Mesenchymal stem cell (in vitro differentiated cells and primary cell): ENCODE measurements around the gene CEP170B.

Source experiments
- DNase-seq: peaks from one replicate; pipeline ENCODE4 v3.0.0-alpha.2; 2013
- H2AFZ ChIP-seq: one replicate; pipeline ENCODE4 v1.6.1; 2013; ENCODE audit warnings: low read depth, mild to moderate bottlenecking, control low read depth, inconsistent platforms, low read length, moderate library complexity
- H2AK5ac ChIP-seq: 2 replicates; pipeline ENCODE4 v1.6.1; 2013; ENCODE audit warnings: low read length, moderate library complexity, mild to moderate bottlenecking, inconsistent platforms; ENCODE audit not compliant: severe bottlenecking
- H2BK120ac ChIP-seq: one replicate; pipeline ENCODE4 v1.6.1; 2013; ENCODE audit warnings: low read depth, mild to moderate bottlenecking, inconsistent platforms, low read length, moderate library complexity
- H2BK12ac ChIP-seq, 2 experiments: one replicate each; pipeline ENCODE4 v1.6.1; 2013; ENCODE audit warnings: inconsistent platforms in 2 of 2, low read length in 2 of 2, mild to moderate bottlenecking in 2 of 2, moderate library complexity in 2 of 2, control low read depth in 1 of 2
- H2BK15ac ChIP-seq: one replicate; pipeline ENCODE4 v1.6.1; 2013; ENCODE audit warnings: mild to moderate bottlenecking, low read depth, inconsistent platforms; ENCODE audit not compliant: poor library complexity, severe bottlenecking
- H2BK5ac ChIP-seq: 2 replicates; pipeline ENCODE4 v1.6.1; 2013; ENCODE audit warnings: low read depth, mild to moderate bottlenecking, low read length, control low read depth, inconsistent platforms; ENCODE audit not compliant: poor library complexity, severe bottlenecking
- H3K14ac ChIP-seq, 2 experiments: one replicate each; pipeline ENCODE4 v1.6.1; 2013; ENCODE audit warnings: inconsistent platforms in 2 of 2, low read length in 2 of 2, control low read depth in 1 of 2, mild to moderate bottlenecking in 1 of 2, moderate library complexity in 1 of 2
- H3K18ac ChIP-seq, 2 experiments: one replicate each; pipeline ENCODE4 v1.6.1; 2013; ENCODE audit warnings: inconsistent platforms in 2 of 2, low read length in 2 of 2, control low read depth in 1 of 2, low read depth in 1 of 2, mild to moderate bottlenecking in 1 of 2
- H3K23ac ChIP-seq, 2 experiments: one replicate each; pipeline ENCODE4 v1.6.1; 2013; ENCODE audit warnings: inconsistent platforms in 2 of 2, low read length in 2 of 2, mild to moderate bottlenecking in 2 of 2, moderate library complexity in 2 of 2, control low read depth in 1 of 2
- H3K27ac ChIP-seq: 2 replicates; pipeline ENCODE4 v1.5.1; 2013; ENCODE audit warnings: mild to moderate bottlenecking, moderate library complexity, low read length, control low read depth, inconsistent platforms; ENCODE audit not compliant: poor library complexity, severe bottlenecking
- H3K27me3 ChIP-seq, 2 experiments: 2 replicates each; pipeline versions ENCODE4 v1.6.1 to v1.7.0; 2013; ENCODE audit warnings: low read length in 2 of 2, mild to moderate bottlenecking in 2 of 2, moderate library complexity in 2 of 2, control low read depth in 1 of 2, inconsistent platforms in 1 of 2; ENCODE audit not compliant: control insufficient read depth in 1 of 2, insufficient read depth in 1 of 2
- H3K36me3 ChIP-seq, 2 experiments: 2 replicates each; pipeline versions ENCODE4 v1.6.1 to v1.7.0; 2013; ENCODE audit warnings: low read length in 2 of 2, control low read depth in 1 of 2, inconsistent platforms in 1 of 2, low read depth in 1 of 2, mild to moderate bottlenecking in 1 of 2; ENCODE audit not compliant: insufficient read depth in 2 of 2, control insufficient read depth in 1 of 2
- H3K4ac ChIP-seq, 2 experiments: one replicate each; pipeline ENCODE4 v1.6.1; 2013; ENCODE audit warnings: inconsistent platforms in 2 of 2, low read length in 2 of 2, mild to moderate bottlenecking in 2 of 2, moderate library complexity in 2 of 2, control low read depth in 1 of 2, low read depth in 1 of 2
- H3K4me1 ChIP-seq: 2 replicates; pipeline ENCODE4 v1.6.1; 2013; ENCODE audit warnings: low read depth, low read length, control low read depth; ENCODE audit not compliant: control insufficient read depth, insufficient read depth
- H3K4me2 ChIP-seq: 2 replicates; pipeline ENCODE4 v1.6.1; 2013; ENCODE audit warnings: low read length, mild to moderate bottlenecking, inconsistent platforms; ENCODE audit not compliant: poor library complexity, severe bottlenecking
- H3K4me3 ChIP-seq, 2 experiments: 2 replicates each; pipeline versions ENCODE4 v1.5.1 to v1.7.0; 2013; ENCODE audit warnings: low read length in 2 of 2, mild to moderate bottlenecking in 2 of 2, control low read depth in 1 of 2, low read depth in 1 of 2; ENCODE audit not compliant: insufficient read depth in 1 of 2
- H3K79me1 ChIP-seq: replicated peaks from 2 replicates; pipeline ENCODE4 v1.6.1; 2013; ENCODE audit warnings: mild to moderate bottlenecking, control low read depth, low read length, inconsistent platforms; ENCODE audit not compliant: poor library complexity, severe bottlenecking
- H3K9ac ChIP-seq: 2 replicates; pipeline ENCODE4 v1.7.0; 2013; ENCODE audit warnings: mild to moderate bottlenecking, low read length, moderate library complexity
- H3K9me3 ChIP-seq: 2 replicates; pipeline ENCODE4 v1.7.0; 2013; ENCODE audit warnings: mild to moderate bottlenecking, low read length; ENCODE audit not compliant: control insufficient read depth
- H4K8ac ChIP-seq: one replicate; pipeline ENCODE4 v1.6.1; 2013; ENCODE audit warnings: inconsistent platforms, mild to moderate bottlenecking, low read length, moderate library complexity
- H4K91ac ChIP-seq: one replicate; pipeline ENCODE4 v1.6.1; 2013; ENCODE audit warnings: mild to moderate bottlenecking, low read length, inconsistent platforms
- WGBS: methylation state at CpG from one replicate; pipeline ENCODE4 v1.1.7; 2013; ENCODE audit warnings: mixed read lengths; 5-methylcytosine and 5-hydroxymethylcytosine counted together

CEP170B gene

GRCh38 chr14:104868060-104868740 is 3.1 kb downstream of the CEP170B start:
- peaks cover 0 to 14% of the 10 kb centered on the region in 2 experiments for H3K27me3 ChIP-seq
- H2BK12ac ChIP-seq, result no peak overlapping the region
- H3K4ac ChIP-seq, result no peak overlapping the region
- no peak overlapping the region for H3K4me3 ChIP-seq
- no peak overlapping the region for H3K14ac ChIP-seq
- H3K27ac ChIP-seq, result no peak overlapping the region
- H4K91ac ChIP-seq, result no peak overlapping the region
- WGBS, result 95% methylated on average over 23 of the region's 23 CpGs
- no peak overlapping the region for H2AFZ ChIP-seq
- H2BK120ac ChIP-seq, result no peak overlapping the region
- H3K4me1 ChIP-seq, result peaks cover 49% of the 10 kb centered on the region
- H2AK5ac ChIP-seq, result no peak overlapping the region
- H4K8ac ChIP-seq, result no peak overlapping the region
- H3K4me2 ChIP-seq, result no peak overlapping the region
- no peak overlapping the region for H2BK5ac ChIP-seq
- H3K18ac ChIP-seq, result no peak overlapping the region
- DNase-seq, result no peak
- no peak overlapping the region for H2BK15ac ChIP-seq
- H3K23ac ChIP-seq, result no peak overlapping the region
- H3K36me3 ChIP-seq, result peaks cover 7 to 48% of the 10 kb centered on the region in 2 experiments
- H3K9ac ChIP-seq, result no peak overlapping the region
- H3K9me3 ChIP-seq, result no peaks in the 10 kb centered on the region
- H3K79me1 ChIP-seq, result peaks cover 42% of the 10 kb centered on the region

DNA sequence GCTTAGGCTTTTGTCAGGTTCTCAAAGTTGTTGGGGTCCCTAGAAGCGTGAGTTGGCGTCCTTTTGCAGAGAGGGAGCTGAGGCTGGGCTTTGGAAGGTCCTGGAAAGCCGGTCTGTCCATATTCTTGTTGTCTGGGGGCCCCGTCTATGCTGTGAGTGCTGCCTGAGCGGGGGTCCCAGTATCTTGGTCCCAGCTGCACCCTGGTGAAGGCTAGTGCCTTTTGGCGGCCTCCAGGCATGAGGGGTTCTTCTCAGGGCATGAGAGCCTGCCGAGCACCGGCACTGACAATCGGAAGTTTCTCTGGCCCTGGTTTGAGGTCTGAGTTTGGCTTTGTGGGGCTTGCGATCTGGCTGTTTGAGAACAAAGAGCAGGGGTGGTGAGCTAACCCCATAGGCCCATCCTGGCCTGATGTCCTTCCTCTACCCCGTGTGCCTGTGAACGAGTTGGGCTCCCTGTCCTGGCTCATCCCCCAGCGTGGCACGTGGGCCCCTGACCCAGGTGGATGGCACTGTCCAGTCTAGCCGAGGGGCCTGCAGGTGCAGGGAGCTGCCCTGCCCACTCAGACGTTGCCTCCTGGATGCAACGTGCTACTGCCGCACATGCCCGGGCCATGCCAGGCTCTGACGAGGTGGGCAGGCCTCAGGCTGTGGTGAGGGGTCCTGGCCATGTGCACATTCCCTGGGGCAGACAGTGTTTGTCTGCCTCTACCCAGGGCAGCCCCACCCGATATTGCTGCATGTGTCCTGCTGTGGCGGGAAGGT is 3.9 kb downstream of the CEP170B start:
- peaks cover 7 to 49% of the 10 kb centered on the region in 2 experiments for H3K36me3 ChIP-seq
- H3K23ac ChIP-seq, result no peak overlapping the region
- H3K4me3 ChIP-seq, result no peak overlapping the region
- no peak overlapping the region for H2AK5ac ChIP-seq
- H2BK5ac ChIP-seq, result no peak overlapping the region
- H3K9ac ChIP-seq, result no peak overlapping the region
- H2BK120ac ChIP-seq, result no peak overlapping the region
- no peak overlapping the region for H2AFZ ChIP-seq
- H4K91ac ChIP-seq, result peak overlapping the region; percentile 3
- H3K9me3 ChIP-seq, result no peaks in the 10 kb centered on the region
- no peak overlapping the region for H3K4ac ChIP-seq
- H4K8ac ChIP-seq, result no peak overlapping the region
- 93% methylated on average over 22 of the region's 22 CpGs for WGBS
- H2BK15ac ChIP-seq, result no peak overlapping the region
- H3K27ac ChIP-seq, result no peak overlapping the region
- H3K27me3 ChIP-seq, result peaks cover 0 to 8% of the 10 kb centered on the region in 2 experiments
- no peak overlapping the region for H3K4me2 ChIP-seq
- no peak overlapping the region for H2BK12ac ChIP-seq
- no peak for DNase-seq
- no peak overlapping the region for H3K14ac ChIP-seq
- H3K4me1 ChIP-seq, result peaks cover 55% of the 10 kb centered on the region
- peaks cover 47% of the 10 kb centered on the region for H3K79me1 ChIP-seq
- H3K18ac ChIP-seq, result no peak overlapping the region

- Histone ChIP-seq H3K4me3 (no peak overlapping the region), H4K91ac (no peak overlapping the region), H3K79me1 (peaks cover 53% of the 10 kb centered on the region), H3K9ac (no peak overlapping the region), H3K4ac (no peak overlapping the region), H3K27ac (no peak overlapping the region), H2BK120ac (no peak overlapping the region), H4K8ac (no peak overlapping the region), H2AFZ (no peak overlapping the region), H2BK5ac (no peak overlapping the region), H2BK12ac (no peak overlapping the region), H3K14ac (no peak overlapping the region), H3K23ac (no peak overlapping the region), H3K36me3 (peaks cover 7 to 49% of the 10 kb centered on the region in 2 experiments), H3K4me1 (peaks cover 55% of the 10 kb centered on the region), H3K9me3 (no peaks in the 10 kb centered on the region), H3K18ac (no peak overlapping the region), H2AK5ac (no peak overlapping the region), H3K27me3 (no peaks in the 10 kb centered on the region), H2BK15ac (no peak overlapping the region), H3K4me2 (no peak overlapping the region)
- no peak for DNase-seq
- WGBS, result 94% methylated on average over 14 of the region's 18 CpGs
These were observed 4.8 kb downstream of the CEP170B start for GRCh38 chr14:104869669-104870367.
